Mesothelial cell of epicardium (in vitro differentiated cells): ENCODE results near the gene HS2ST1. TPM values are rescaled to one million over a fixed set of nuclear protein-coding genes. Genes with fewer than 3 reads are reported as not detected.

ENCODE experiments used
- DNase-seq, 2 experiments: peaks; one replicate each; pipeline ENCODE4 v3.0.0; 2021; ENCODE audit warnings: low spot score in 2 of 2; ENCODE audit not compliant: unreplicated experiment in 2 of 2
- H3K27ac Mint-ChIP-seq: 2 replicates; pipeline ENCODE4 v1.8.0; 2021; ENCODE audit warnings: mixed read lengths
- H3K27me3 Mint-ChIP-seq: 2 replicates; pipeline ENCODE4 v1.8.0; 2021; ENCODE audit warnings: low read depth, mixed read lengths
- H3K36me3 Mint-ChIP-seq: 2 replicates; pipeline ENCODE4 v1.8.0; 2021; ENCODE audit warnings: mixed read lengths
- H3K4me1 Mint-ChIP-seq: 2 replicates; pipeline ENCODE4 v1.8.0; 2021; ENCODE audit warnings: mixed read lengths
- H3K4me3 Mint-ChIP-seq: 2 replicates; pipeline ENCODE4 v1.8.0; 2021; ENCODE audit warnings: mild to moderate bottlenecking, moderate library complexity, mixed read lengths
- H3K9me3 Mint-ChIP-seq: 2 replicates; pipeline ENCODE4 v1.8.0; 2021; ENCODE audit warnings: mixed read lengths
- total RNA-seq: library from RNA; stranded (reverse); gene quantifications from 3 replicates; pipeline ENCODE4 v1.2.1, GENCODE V29; 2021
- TF ChIP-seq, protein P1 (sequence below): fragments of 200-600 bp; sonication (generic); IDR thresholded peaks from one replicate; pipeline ENCODE4 v1.5.0; 2021; ENCODE audit warnings: antibody characterized with exemption; ENCODE audit not compliant: unreplicated experiment

Gene HS2ST1
- total RNA-seq, 1 donor from 2014 or later, result 40.2 TPM

DNA sequence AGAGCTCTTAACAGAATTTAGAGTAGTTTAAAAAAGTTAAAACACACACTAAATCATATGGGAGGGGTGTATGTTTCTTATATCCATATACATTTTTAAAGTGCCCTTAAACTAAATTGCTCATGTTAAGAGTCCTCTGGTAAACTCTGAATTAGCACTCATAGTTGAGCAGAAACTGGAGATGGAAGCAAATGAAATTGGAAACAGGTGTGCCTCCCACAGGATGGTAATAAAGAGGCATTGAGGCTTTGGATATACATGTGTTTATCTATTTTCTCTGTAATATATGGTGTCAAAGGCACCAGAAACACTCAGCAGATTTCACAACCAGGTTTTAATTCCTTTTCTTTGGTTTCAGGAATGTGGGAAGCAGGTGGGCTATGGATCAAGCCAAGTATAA lies 188.6 kb downstream of the HS2ST1 start:
- no peak overlapping the region for H3K27ac Mint-ChIP-seq
- DNase-seq, result no peak
- no peaks in the 10 kb centered on the region for H3K27me3 Mint-ChIP-seq
- TF ChIP-seq, protein P1, sequence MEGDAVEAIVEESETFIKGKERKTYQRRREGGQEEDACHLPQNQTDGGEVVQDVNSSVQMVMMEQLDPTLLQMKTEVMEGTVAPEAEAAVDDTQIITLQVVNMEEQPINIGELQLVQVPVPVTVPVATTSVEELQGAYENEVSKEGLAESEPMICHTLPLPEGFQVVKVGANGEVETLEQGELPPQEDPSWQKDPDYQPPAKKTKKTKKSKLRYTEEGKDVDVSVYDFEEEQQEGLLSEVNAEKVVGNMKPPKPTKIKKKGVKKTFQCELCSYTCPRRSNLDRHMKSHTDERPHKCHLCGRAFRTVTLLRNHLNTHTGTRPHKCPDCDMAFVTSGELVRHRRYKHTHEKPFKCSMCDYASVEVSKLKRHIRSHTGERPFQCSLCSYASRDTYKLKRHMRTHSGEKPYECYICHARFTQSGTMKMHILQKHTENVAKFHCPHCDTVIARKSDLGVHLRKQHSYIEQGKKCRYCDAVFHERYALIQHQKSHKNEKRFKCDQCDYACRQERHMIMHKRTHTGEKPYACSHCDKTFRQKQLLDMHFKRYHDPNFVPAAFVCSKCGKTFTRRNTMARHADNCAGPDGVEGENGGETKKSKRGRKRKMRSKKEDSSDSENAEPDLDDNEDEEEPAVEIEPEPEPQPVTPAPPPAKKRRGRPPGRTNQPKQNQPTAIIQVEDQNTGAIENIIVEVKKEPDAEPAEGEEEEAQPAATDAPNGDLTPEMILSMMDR, result no peak
- H3K36me3 Mint-ChIP-seq, result peaks cover 16% of the 10 kb centered on the region
- peaks cover 9% of the 10 kb centered on the region for H3K4me1 Mint-ChIP-seq
- no peak overlapping the region for H3K4me3 Mint-ChIP-seq
- H3K9me3 Mint-ChIP-seq, result peaks cover 11% of the 10 kb centered on the region

DNA sequence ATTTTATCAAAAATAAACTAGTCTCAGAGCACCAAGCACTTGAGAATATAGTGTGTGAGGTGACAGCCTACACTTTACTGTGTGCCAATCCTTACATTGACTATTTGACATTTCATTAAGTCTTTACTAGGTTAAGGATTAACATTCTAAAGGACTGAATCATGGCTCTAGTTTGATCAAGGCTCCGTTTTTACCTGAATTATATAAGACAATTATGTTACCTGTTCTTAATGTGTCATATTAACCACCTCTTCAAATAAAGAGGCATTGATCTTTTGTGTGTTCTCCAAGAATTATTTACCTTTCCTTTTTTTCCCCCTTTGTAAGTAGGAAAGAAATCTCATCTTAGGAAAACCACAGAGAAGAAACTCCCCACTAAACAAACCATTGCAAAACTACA lies 189.7 kb downstream of the HS2ST1 start:
- H3K27me3 Mint-ChIP-seq, result no peaks in the 10 kb centered on the region
- H3K27ac Mint-ChIP-seq, result no peak overlapping the region
- no peak for DNase-seq
- TF ChIP-seq, protein P1, result no peak
- H3K4me1 Mint-ChIP-seq, result peaks cover 9% of the 10 kb centered on the region
- peaks cover 16% of the 10 kb centered on the region for H3K36me3 Mint-ChIP-seq
- H3K4me3 Mint-ChIP-seq, result no peak overlapping the region
- peaks cover 11% of the 10 kb centered on the region for H3K9me3 Mint-ChIP-seq

DNA sequence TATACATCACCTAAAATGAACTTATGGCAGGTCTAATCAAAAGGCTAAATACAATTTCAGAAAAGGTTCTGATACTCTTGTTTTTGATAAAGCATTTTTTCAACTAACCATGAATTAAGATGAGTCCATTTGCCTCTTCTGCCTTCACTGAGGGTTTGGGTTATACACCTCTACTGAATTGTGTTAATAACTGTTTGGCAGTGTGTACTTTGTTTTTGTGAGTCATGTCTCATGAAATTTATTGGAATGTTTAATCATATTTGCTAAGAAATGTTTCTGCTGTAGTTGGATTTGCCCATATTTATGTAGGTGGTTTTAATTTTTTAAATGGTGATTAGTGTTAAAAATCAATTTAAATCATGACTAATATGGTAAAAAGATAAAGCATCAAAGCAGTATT lies 190.5 kb downstream of the HS2ST1 start:
- H3K4me3 Mint-ChIP-seq, result no peak overlapping the region
- no peak overlapping the region for H3K27ac Mint-ChIP-seq
- H3K36me3 Mint-ChIP-seq, result peaks cover 11% of the 10 kb centered on the region
- no peaks in the 10 kb centered on the region for H3K27me3 Mint-ChIP-seq
- H3K9me3 Mint-ChIP-seq, result peaks cover 11% of the 10 kb centered on the region
- TF ChIP-seq, protein P1, result no peak
- DNase-seq, result no peak
- peaks cover 9% of the 10 kb centered on the region for H3K4me1 Mint-ChIP-seq

DNA sequence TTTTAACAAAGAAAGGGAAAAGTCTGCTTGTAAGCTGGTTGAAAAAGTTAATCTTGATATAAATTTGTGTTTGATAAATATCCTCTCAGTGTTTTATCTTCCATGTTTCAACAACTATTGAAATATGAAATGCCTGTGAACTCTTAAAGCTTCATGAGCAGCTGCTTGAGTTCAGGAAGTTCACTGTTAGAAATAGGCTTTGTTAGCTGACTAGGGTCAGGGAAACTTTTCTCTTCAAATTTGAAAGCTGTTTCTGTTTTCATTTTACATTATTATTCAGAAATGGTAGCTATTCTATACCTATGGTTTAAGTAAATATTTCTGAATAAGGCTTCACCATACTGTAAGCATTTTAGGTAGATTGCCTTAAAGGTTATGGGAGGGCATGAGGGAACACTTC lies 191.7 kb downstream of the HS2ST1 start:
- Mint-ChIP-seq H3K4me3 (no peak overlapping the region), H3K4me1 (peaks cover 17% of the 10 kb centered on the region), H3K27ac (no peak overlapping the region), H3K9me3 (peaks cover 5% of the 10 kb centered on the region), H3K36me3 (peaks cover 8% of the 10 kb centered on the region), H3K27me3 (no peaks in the 10 kb centered on the region)
- TF ChIP-seq, protein P1, result no peak
- DNase-seq, result no peak

GRCh38 chr1:87106867-87107266 lies 192.4 kb downstream of the HS2ST1 start:
- Mint-ChIP-seq H3K4me3 (no peak overlapping the region), H3K27me3 (no peaks in the 10 kb centered on the region), H3K36me3 (peaks cover 2% of the 10 kb centered on the region), H3K27ac (no peak overlapping the region), H3K4me1 (peaks cover 22% of the 10 kb centered on the region), H3K9me3 (no peaks in the 10 kb centered on the region)
- TF ChIP-seq, protein P1, result no peak
- DNase-seq, result no peak

DNA sequence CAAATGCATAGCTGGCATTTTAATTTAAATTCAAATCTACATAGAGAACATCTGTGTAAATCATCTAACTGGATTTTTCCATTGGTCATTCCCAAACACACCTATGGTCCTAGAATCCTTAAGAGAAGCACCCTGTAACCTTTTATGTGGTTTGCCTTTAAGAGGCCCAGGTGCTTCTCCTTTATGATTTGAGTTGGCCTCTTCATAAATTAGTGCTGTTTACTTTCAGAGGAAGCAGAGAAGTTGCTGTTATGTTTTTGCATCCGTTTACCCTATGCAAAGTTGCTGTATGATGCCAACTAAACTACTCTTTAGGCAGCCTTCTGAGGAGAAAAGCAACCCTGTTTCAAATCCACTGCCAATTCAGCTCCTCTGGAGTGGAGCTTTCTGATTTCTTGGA lies 193.8 kb downstream of the HS2ST1 start:
- peaks cover 2% of the 10 kb centered on the region for H3K36me3 Mint-ChIP-seq
- no peak overlapping the region for H3K4me3 Mint-ChIP-seq
- no peaks in the 10 kb centered on the region for H3K27me3 Mint-ChIP-seq
- no peak for DNase-seq
- no peaks in the 10 kb centered on the region for H3K9me3 Mint-ChIP-seq
- TF ChIP-seq, protein P1, result no peak
- H3K27ac Mint-ChIP-seq, result no peak overlapping the region
- peaks cover 20% of the 10 kb centered on the region for H3K4me1 Mint-ChIP-seq
